Measurements from ENCODE around the gene GNAZ. TPM values are rescaled to one million over a fixed set of nuclear protein-coding genes. Genes with fewer than 3 reads are reported as not detected.

Gene GNAZ
- total RNA-seq, 1 experiment from 2014 or later: 0.82 TPM

DNA sequence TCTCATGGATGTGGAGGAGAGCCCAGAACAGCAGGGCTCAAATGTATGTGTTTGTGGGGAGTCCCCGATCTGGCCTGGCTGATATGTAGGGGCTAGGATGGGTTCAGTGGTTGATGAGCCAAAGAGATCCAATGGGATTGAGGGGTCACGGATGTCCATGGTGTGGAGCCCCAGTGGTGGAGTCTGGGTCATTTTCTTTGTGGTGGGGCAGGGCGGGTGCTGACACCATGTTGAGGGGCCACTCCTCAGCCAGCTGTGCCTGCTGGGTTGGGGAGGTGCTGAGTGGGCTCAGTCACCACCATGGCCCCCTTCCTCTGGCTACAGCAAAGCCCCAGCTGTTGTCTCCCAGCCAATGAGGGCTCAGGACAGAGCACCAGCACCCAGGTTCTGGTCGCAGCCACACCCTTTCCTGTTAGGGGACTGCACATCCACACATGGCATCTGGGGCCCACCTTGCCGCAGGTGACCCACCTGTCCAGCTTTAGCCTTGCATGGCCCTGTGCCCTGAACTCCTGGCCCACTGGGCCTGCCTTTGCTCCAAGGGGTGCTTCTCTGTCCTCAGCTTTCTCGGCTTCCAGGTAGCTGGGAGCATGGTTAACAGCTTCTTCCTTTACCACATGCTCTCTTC lies 3.2 kb upstream of the GNAZ start:
- H3K27ac Mint-ChIP-seq (ENCODE audit: low read depth, unreplicated experiment): no peak overlapping the region
- H3K36me3 Mint-ChIP-seq (ENCODE audit: insufficient read depth, unreplicated experiment): no peaks in the 10 kb centered on the region
- H3K4me1 Mint-ChIP-seq (ENCODE audit: insufficient read depth, unreplicated experiment): no peaks in the 10 kb centered on the region
- intact Hi-C loops (cut with micrococcal nuclease): no loop called here
- no peak for DNase-seq (ENCODE audit: unreplicated experiment)
- ChIA-PET CTCF (interaction anchor here (0.7 to 0.9 kb wide), 2 partner anchors 645 to 1082 kb away, joined by 3 read pairs; no protein-coding TSS in a partner anchor), POLR2A (interaction anchor here (0.6 kb wide), 1 partner anchor 43 kb away, joined by 3 read pairs; no protein-coding TSS in a partner anchor)
- no peaks in the 10 kb centered on the region for H3K9me3 Mint-ChIP-seq (ENCODE audit: unreplicated experiment)
- BruUV-seq (replicated peaks): no TSS peak
- no peak for TF ChIP-seq CTCF (IDR thresholded peaks at IDR 0.05; ENCODE audit: unreplicated experiment)
- no peak overlapping the region for H3K4me3 Mint-ChIP-seq (ENCODE audit: unreplicated experiment)
- H3K27me3 Mint-ChIP-seq (ENCODE audit: insufficient read depth, unreplicated experiment): no peaks in the 10 kb centered on the region

DNA sequence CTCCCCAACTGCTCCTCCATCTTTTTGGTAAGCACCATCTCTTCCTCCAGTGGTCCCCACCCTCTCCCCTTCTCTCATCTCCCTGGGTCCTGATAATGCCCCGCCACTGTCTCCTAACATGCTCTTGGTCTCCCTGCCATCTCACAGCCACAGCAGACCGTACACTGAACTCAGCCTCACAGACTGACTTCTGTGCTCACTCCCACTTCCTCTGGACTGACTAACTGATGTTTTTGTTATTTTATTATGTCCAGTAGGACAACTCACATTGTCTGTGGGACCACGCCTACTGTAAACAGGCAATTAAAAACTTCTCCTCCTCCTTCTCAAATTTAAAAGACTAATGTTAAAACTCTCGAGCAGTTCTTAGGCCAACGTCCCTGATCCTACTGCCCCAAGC lies 2.6 kb upstream of the GNAZ start:
- no peak for DNase-seq (ENCODE audit: unreplicated experiment)
- TF ChIP-seq CTCF (IDR thresholded peaks at IDR 0.05; ENCODE audit: unreplicated experiment): no peak
- H3K4me3 Mint-ChIP-seq (ENCODE audit: unreplicated experiment): no peak overlapping the region
- intact Hi-C loops (cut with micrococcal nuclease): no loop called here
- no TSS peak for BruUV-seq (replicated peaks)
- ChIA-PET CTCF (interaction anchor here (0.9 kb wide), 1 partner anchor 645 kb away, joined by 3 read pairs; no protein-coding TSS in a partner anchor), POLR2A (no interaction called here)
- no peaks in the 10 kb centered on the region for H3K27me3 Mint-ChIP-seq (ENCODE audit: insufficient read depth, unreplicated experiment)
- H3K36me3 Mint-ChIP-seq (ENCODE audit: insufficient read depth, unreplicated experiment): no peaks in the 10 kb centered on the region
- no peaks in the 10 kb centered on the region for H3K4me1 Mint-ChIP-seq (ENCODE audit: insufficient read depth, unreplicated experiment)
- H3K27ac Mint-ChIP-seq (ENCODE audit: low read depth, unreplicated experiment): no peak overlapping the region
- H3K9me3 Mint-ChIP-seq (ENCODE audit: unreplicated experiment): no peaks in the 10 kb centered on the region

DNA sequence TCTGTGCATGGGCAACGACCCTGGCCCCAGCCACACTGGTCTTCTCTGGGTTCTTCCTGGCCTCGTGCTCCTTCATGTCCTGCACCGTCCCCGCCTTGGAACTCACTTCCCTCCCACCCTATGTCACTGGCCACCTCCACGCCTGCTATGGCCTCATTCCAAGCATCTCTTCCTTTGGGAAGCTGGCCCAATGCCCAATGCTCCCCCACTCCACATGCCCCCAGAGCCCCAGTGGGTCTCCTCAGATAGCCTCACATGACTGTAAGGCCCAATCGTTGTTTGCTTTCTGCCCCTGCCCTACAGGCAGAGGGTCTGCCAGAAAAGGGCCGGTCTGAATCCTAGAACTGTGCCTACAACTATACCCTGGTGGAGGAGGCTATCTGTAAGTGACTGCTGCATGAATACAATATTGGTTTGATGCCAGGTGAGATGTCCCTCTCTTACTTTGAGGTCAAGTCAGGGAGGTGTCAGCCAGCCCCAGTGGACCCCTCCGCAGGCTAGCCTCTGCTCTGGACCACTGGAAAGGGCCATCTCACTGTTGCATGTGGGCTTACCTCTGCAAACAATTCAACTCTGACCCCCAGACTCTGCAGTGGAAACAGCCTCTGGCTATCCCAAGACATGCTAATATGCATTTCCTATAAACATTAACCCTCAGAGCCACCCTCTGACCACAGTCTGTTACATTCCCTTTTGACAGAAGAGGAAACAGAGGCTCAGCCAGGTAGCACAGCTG lies 2.1 kb upstream of the GNAZ start:
- ChIA-PET POLR2A (no interaction called here), CTCF (no interaction called here)
- intact Hi-C loops (cut with micrococcal nuclease): no loop called here
- Mint-ChIP-seq H3K4me1 (ENCODE audit: insufficient read depth, unreplicated experiment) (no peaks in the 10 kb centered on the region), H3K9me3 (ENCODE audit: unreplicated experiment) (no peaks in the 10 kb centered on the region), H3K27me3 (ENCODE audit: insufficient read depth, unreplicated experiment) (no peaks in the 10 kb centered on the region), H3K36me3 (ENCODE audit: insufficient read depth, unreplicated experiment) (no peaks in the 10 kb centered on the region), H3K4me3 (ENCODE audit: unreplicated experiment) (no peak overlapping the region), H3K27ac (ENCODE audit: low read depth, unreplicated experiment) (no peak overlapping the region)
- no peak for TF ChIP-seq CTCF (IDR thresholded peaks at IDR 0.05; ENCODE audit: unreplicated experiment)
- no peak for DNase-seq (ENCODE audit: unreplicated experiment)
- BruUV-seq (replicated peaks): no TSS peak

- BruUV-seq (replicated peaks): no TSS peak
- CTCF ChIA-PET: interaction anchor here (0.6 kb wide), 1 partner anchor 118 kb away, joined by 3 read pairs; no protein-coding TSS in a partner anchor
- intact Hi-C loops (cut with micrococcal nuclease): no loop called here
- POLR2A ChIA-PET: no interaction called here
- H3K9me3 Mint-ChIP-seq (ENCODE audit: unreplicated experiment): no peaks in the 10 kb centered on the region
- DNase-seq (ENCODE audit: unreplicated experiment): no peak
- H3K4me3 Mint-ChIP-seq (ENCODE audit: unreplicated experiment): no peak overlapping the region
- TF ChIP-seq CTCF (IDR thresholded peaks at IDR 0.05; ENCODE audit: unreplicated experiment): no peak
- no peaks in the 10 kb centered on the region for H3K4me1 Mint-ChIP-seq (ENCODE audit: insufficient read depth, unreplicated experiment)
- no peaks in the 10 kb centered on the region for H3K27me3 Mint-ChIP-seq (ENCODE audit: insufficient read depth, unreplicated experiment)
- no peak overlapping the region for H3K27ac Mint-ChIP-seq (ENCODE audit: low read depth, unreplicated experiment)
- no peaks in the 10 kb centered on the region for H3K36me3 Mint-ChIP-seq (ENCODE audit: insufficient read depth, unreplicated experiment)
Observed at GRCh38 chr22:23068832-23069385, 1.4 kb upstream of the GNAZ start.
